Thyroid gland (tissue), 4 donors: ENCODE data around the gene TOP2B. TPM values are rescaled to one million over a fixed set of nuclear protein-coding genes. Genes with fewer than 3 reads are reported as not detected.

ENCODE experiments used
- DNase-seq, 2 donors: peaks; one replicate each; pipeline ENCODE4 v3.0.0-alpha.2; 2019
- H3K27ac ChIP-seq, 3 donors: fragments of 200-600 bp; sonication (generic); 1 replicate in 2 of 3; 2 replicates in 1 of 3; pipeline ENCODE4 v1.5.1; 2016 to 2019; ENCODE audit warnings: mild to moderate bottlenecking in 1 of 3, moderate library complexity in 1 of 3
- H3K27me3 ChIP-seq: fragments of 200-600 bp; sonication (generic); one replicate; pipeline ENCODE4 v1.5.1; 2019
- H3K36me3 ChIP-seq, 2 donors: fragments of 200-600 bp; sonication (generic); one replicate each; pipeline ENCODE4 v1.5.1; 2016 to 2019
- H3K4me1 ChIP-seq, 2 donors: fragments of 200-600 bp; sonication (generic); one replicate each; pipeline ENCODE4 v1.5.1; 2017 to 2019
- H3K4me3 ChIP-seq, 3 donors: fragments of 200-600 bp; sonication (generic); replicated peaks in 1 of 3; 1 replicate in 2 of 3; 2 replicates in 1 of 3; pipeline ENCODE4 v1.5.1; 2016; ENCODE audit warnings: mild to moderate bottlenecking in 1 of 3
- H3K9me3 ChIP-seq: fragments of 200-600 bp; sonication (generic); one replicate; pipeline ENCODE4 v1.5.1; 2017
- POLR2A ChIP-seq, 2 donors: fragments of 450-650 bp; IDR thresholded peaks; one replicate each; pipeline ENCODE4 v1.6.1; 2017; ENCODE audit warnings: antibody characterized with exemption in 2 of 2, mild to moderate bottlenecking in 2 of 2, moderate library complexity in 1 of 2
- WGBS, 2 donors: methylation state at CpG; one replicate each; pipeline ENCODE4 v1.1.5; 2017; 5-methylcytosine and 5-hydroxymethylcytosine counted together
- intact Hi-C: fragments of 100-400 bp; cut with DNase I; formaldehyde crosslinking; loops from one replicate; pipeline ENCODE4 v1.15.1; 2023
- total RNA-seq, 4 donors: library from RNA; depleted of rRNA; stranded (reverse); fragments of >200 nt; gene quantifications; one replicate each; pipeline ENCODE4 v1.2.3, GENCODE V29; 2016
- TF ChIP-seq, protein P1 (sequence below), 6 experiments: fragments of 200-600 bp in 3 of 6; fragments of 450-650 bp in 3 of 6; sonication (generic) in 3 of 6; IDR thresholded peaks; one replicate each; pipeline ENCODE4 v1.5.1; 2016 to 2019; ENCODE audit warnings: antibody characterized with exemption in 6 of 6, mild to moderate bottlenecking in 2 of 6, inconsistent platforms in 1 of 6, moderate library complexity in 1 of 6

TOP2B gene
- total RNA-seq, 4 donors from 2014 or later = 109 to 180 (median 131) TPM

GRCh38 chr3:25631989-25632388 lies 32.7 kb downstream of the TOP2B start:
- no peaks in the 10 kb centered on the region for H3K27me3 ChIP-seq
- 92 to 100% methylated on average over 1 of the region's 1 CpG for WGBS, 2 donors
- H3K9me3 ChIP-seq = no peaks in the 10 kb centered on the region
- H3K4me1 ChIP-seq = no peaks in the 10 kb centered on the region
- peaks cover 12 to 31% of the 10 kb centered on the region in 2 donors for H3K36me3 ChIP-seq
- intact Hi-C loops = no loop called here
- DNase-seq = no peak
- TF ChIP-seq, protein P1, sequence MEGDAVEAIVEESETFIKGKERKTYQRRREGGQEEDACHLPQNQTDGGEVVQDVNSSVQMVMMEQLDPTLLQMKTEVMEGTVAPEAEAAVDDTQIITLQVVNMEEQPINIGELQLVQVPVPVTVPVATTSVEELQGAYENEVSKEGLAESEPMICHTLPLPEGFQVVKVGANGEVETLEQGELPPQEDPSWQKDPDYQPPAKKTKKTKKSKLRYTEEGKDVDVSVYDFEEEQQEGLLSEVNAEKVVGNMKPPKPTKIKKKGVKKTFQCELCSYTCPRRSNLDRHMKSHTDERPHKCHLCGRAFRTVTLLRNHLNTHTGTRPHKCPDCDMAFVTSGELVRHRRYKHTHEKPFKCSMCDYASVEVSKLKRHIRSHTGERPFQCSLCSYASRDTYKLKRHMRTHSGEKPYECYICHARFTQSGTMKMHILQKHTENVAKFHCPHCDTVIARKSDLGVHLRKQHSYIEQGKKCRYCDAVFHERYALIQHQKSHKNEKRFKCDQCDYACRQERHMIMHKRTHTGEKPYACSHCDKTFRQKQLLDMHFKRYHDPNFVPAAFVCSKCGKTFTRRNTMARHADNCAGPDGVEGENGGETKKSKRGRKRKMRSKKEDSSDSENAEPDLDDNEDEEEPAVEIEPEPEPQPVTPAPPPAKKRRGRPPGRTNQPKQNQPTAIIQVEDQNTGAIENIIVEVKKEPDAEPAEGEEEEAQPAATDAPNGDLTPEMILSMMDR (IDR thresholded peaks at IDR 0.05) = no peak
- TF ChIP-seq POLR2A (IDR thresholded peaks at IDR 0.05) = no peak
- H3K4me3 ChIP-seq = no peak overlapping the region
- no peak overlapping the region for H3K27ac ChIP-seq

DNA sequence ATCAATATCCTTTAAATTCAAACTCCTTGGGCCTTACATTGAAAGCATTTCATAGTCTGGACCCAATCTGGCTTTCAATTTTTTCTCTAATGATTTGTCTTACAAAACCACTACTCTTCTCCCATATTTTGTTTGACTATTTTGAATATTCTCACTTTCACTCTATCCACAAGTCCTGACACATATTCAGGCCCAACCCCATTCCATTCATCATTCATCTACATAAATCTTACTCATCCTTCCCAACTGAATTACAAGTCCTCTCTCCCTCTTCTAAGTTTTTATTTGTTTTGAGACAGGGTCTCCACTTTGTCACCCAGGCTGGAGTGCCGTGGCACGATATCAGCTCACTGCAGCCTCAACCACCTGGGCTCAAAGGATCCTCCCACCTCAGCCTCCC lies 43.6 kb downstream of the TOP2B start:
- Histone ChIP-seq H3K27me3 (no peaks in the 10 kb centered on the region), H3K4me3 (no peak overlapping the region), H3K9me3 (no peaks in the 10 kb centered on the region), H3K4me1 (no peaks in the 10 kb centered on the region), H3K27ac (no peak overlapping the region), H3K36me3 (peaks cover 29 to 36% of the 10 kb centered on the region in 2 donors)
- intact Hi-C loops = no loop called here
- DNase-seq = no peak
- TF ChIP-seq POLR2A (IDR thresholded peaks at IDR 0.05) = no peak
- TF ChIP-seq, protein P1 (IDR thresholded peaks at IDR 0.05) = no peak
- WGBS, 2 donors = 94 to 98% methylated on average over 2 of the region's 2 CpGs

DNA sequence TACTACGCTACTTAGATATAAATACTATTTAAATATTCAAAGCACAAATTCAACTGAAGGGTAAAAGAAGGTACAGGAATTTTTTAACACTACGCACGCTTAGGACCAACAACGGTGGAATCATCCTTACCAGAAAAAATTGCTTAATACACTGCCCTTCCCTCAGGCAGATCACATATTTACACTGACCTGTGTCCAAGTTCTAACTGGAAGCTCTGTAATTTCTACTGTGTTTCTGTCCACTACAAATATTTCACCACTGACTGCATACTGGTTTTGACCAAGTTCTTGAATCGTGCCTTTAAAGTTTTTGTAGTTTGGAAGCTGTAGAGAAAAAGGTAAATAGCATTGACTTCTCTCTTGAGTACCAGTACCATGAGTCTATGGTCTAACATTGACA lies 44.2 kb downstream of the TOP2B start:
- H3K36me3 ChIP-seq = peaks cover 29 to 34% of the 10 kb centered on the region in 2 donors
- intact Hi-C loops = no loop called here

GRCh38 chr3:25619382-25619781 lies 45.3 kb downstream of the TOP2B start:
- H3K27ac ChIP-seq = no peak overlapping the region
- intact Hi-C loops = no loop called here
- H3K9me3 ChIP-seq = no peaks in the 10 kb centered on the region
- no peak overlapping the region for H3K4me3 ChIP-seq
- peaks cover 25 to 31% of the 10 kb centered on the region in 2 donors for H3K36me3 ChIP-seq
- H3K27me3 ChIP-seq = no peaks in the 10 kb centered on the region
- no peaks in the 10 kb centered on the region for H3K4me1 ChIP-seq
- DNase-seq = no peak
- no peak for TF ChIP-seq POLR2A (IDR thresholded peaks at IDR 0.05)
- TF ChIP-seq, protein P1 (IDR thresholded peaks at IDR 0.05) = no peak

More for the DNA sequence above, 44.2 kb downstream of the TOP2B start:
- Histone ChIP-seq H3K9me3 (no peaks in the 10 kb centered on the region), H3K4me1 (no peaks in the 10 kb centered on the region), H3K27ac (no peak overlapping the region), H3K4me3 (no peak overlapping the region), H3K27me3 (no peaks in the 10 kb centered on the region)
- TF ChIP-seq, protein P1 (IDR thresholded peaks at IDR 0.05) = no peak
- no peak for TF ChIP-seq POLR2A (IDR thresholded peaks at IDR 0.05)
- DNase-seq = no peak
- WGBS, 2 donors = 96 to 98% methylated on average over 5 of the region's 5 CpGs

- Histone ChIP-seq H3K4me3 (no peak overlapping the region), H3K36me3 (peaks cover 17 to 20% of the 10 kb centered on the region in 2 donors), H3K4me1 (no peaks in the 10 kb centered on the region), H3K27ac (no peak overlapping the region), H3K9me3 (no peaks in the 10 kb centered on the region), H3K27me3 (no peaks in the 10 kb centered on the region)
- TF ChIP-seq POLR2A (IDR thresholded peaks at IDR 0.05) = no peak
- TF ChIP-seq, protein P1 (IDR thresholded peaks at IDR 0.05) = no peak
- intact Hi-C loops = no loop called here
- no peak for DNase-seq
These were observed 46.7 kb downstream of the TOP2B start for GRCh38 chr3:25618028-25618427.
